Umbilical cord (tissue), 2 donors: Measurements from ENCODE around the gene GRIK5. TPM values are rescaled to one million over a fixed set of nuclear protein-coding genes. Genes with fewer than 3 reads are reported as not detected.

Source experiments
- DNase-seq: peaks from one replicate; pipeline ENCODE4 v3.0.0-alpha.2; 2015; ENCODE audit warnings: low spot score
- total RNA-seq: library from RNA; depleted of rRNA; stranded (reverse); fragments of >200 nt; gene quantifications from one replicate; pipeline ENCODE4 v1.2.3, GENCODE V29; 2014; ENCODE audit warnings: low replicate concordance; ENCODE audit not compliant: insufficient read depth

GRIK5 gene
- total RNA-seq, 1 donor from 2014 or later: not detected

GRCh38 chr19:42078058-42078457 is 8.1 kb upstream of the GRIK5 start:
- DNase-seq: no peak

GRCh38 chr19:42076380-42076944 is 6.5 kb upstream of the GRIK5 start:
- DNase-seq: no peak

- DNase-seq: peak; percentile 100
These were observed 5.8 kb upstream of the GRIK5 start, which contains the start of gene ZNF574 for GRCh38 chr19:42075616-42076379. ZNF574 (plus strand) TSS chr19:42076166; CDS start chr19:42078607, 2,441 bp downstream.

- DNase-seq: no peak
These were observed 5.3 kb upstream of the GRIK5 start for GRCh38 chr19:42075364-42075615.

- DNase-seq: no peak
These were observed 4.7 kb upstream of the GRIK5 start for GRCh38 chr19:42074513-42075363.

- DNase-seq: no peak
These were observed 1.2 kb upstream of the GRIK5 start for GRCh38 chr19:42071247-42071646.

- no peak for DNase-seq
These were observed 1.0 kb downstream of the GRIK5 start for GRCh38 chr19:42068756-42069571.

GRCh38 chr19:42068361-42068755 is 1.6 kb downstream of the GRIK5 start:
- no peak for DNase-seq

- no peak for DNase-seq
These were observed 2.6 kb downstream of the GRIK5 start for GRCh38 chr19:42067315-42067888.

- no peak for DNase-seq
These were observed 3.8 kb downstream of the GRIK5 start for GRCh38 chr19:42066075-42066754.

- no peak for DNase-seq
These were observed 4.5 kb downstream of the GRIK5 start for GRCh38 chr19:42065511-42065910.

GRCh38 chr19:42065051-42065450 is 5.0 kb downstream of the GRIK5 start:
- DNase-seq: no peak

GRCh38 chr19:42064432-42064831 is 5.6 kb downstream of the GRIK5 start:
- DNase-seq: no peak

- no peak for DNase-seq
These were observed 7.6 kb downstream of the GRIK5 start for GRCh38 chr19:42062381-42062780.

GRCh38 chr19:42060117-42060516 is 9.9 kb downstream of the GRIK5 start:
- DNase-seq: no peak

- DNase-seq: no peak
These were observed 10.8 kb downstream of the GRIK5 start for GRCh38 chr19:42059196-42059595.

- DNase-seq: no peak
These were observed 12.2 kb downstream of the GRIK5 start for GRCh38 chr19:42057846-42058245.

- DNase-seq: no peak
These were observed 15.8 kb downstream of the GRIK5 start for GRCh38 chr19:42054205-42054604.

GRCh38 chr19:42053037-42053935 is 16.7 kb downstream of the GRIK5 start:
- DNase-seq: no peak
